BJ (cell line): ENCODE data around the gene AGBL4. TPM values are rescaled to one million over a fixed set of nuclear protein-coding genes. Genes with fewer than 3 reads are reported as not detected.

ENCODE experiments used
- CTCF ChIA-PET: fragments of 350-600 bp; formaldehyde crosslinking; extraction: SDS; loops from one replicate; lab custom pipeline; 2021; ENCODE audit warnings: antibody characterized with exemption, inconsistent platforms; lab: Yijun Ruan, JAX
- POLR2A ChIA-PET: fragments of 300-600 bp; sonication (Branson Sonifier 250); formaldehyde crosslinking; extraction: SDS; loops from one replicate; lab custom pipeline; 2021; ENCODE audit warnings: antibody characterized with exemption; lab: Charles Lee
- DNase-seq: peaks from one replicate; pipeline ENCODE4 v3.0.0-alpha.2; 2011; ENCODE audit warnings: low read depth
- H3K27me3 ChIP-seq: 2 replicates; pipeline ENCODE4 v1.6.0; 2011; ENCODE audit warnings: low read length; ENCODE audit not compliant: control insufficient read depth, insufficient read depth
- H3K36me3 ChIP-seq: 2 replicates; pipeline ENCODE4 v1.5.1; 2011; ENCODE audit warnings: low read length; ENCODE audit not compliant: control insufficient read depth, insufficient read depth
- H3K4me3 ChIP-seq: 2 replicates; pipeline ENCODE4 v1.5.1; 2011; ENCODE audit warnings: low read depth, mild to moderate bottlenecking, control low read depth, low read length
- polyA plus RNA-seq: library from polyadenylated mRNA; depleted of rRNA; stranded (reverse); fragments of >200 nt; gene quantifications from 2 replicates; pipeline ENCODE4 v1.2.3, GENCODE V29; 2011
- TF ChIP-seq, protein P1 (sequence below): IDR thresholded peaks from 2 replicates; pipeline ENCODE4 v1.5.1; 2011; ENCODE audit warnings: low read depth, mild to moderate bottlenecking, control low read depth, inconsistent platforms, low read length, moderate library complexity; ENCODE audit not compliant: insufficient read depth

AGBL4 gene
- polyA plus RNA-seq, 1 experiment = not detected

GRCh38 chr1:48932366-48932765, 1091.4 kb downstream of the AGBL4 start:
- ChIA-PET POLR2A (no interaction called here), CTCF (interaction anchor here (1.0 to 1.5 kb wide), 2 partner anchors 8 to 16 kb away, joined by 3 to 4 read pairs; no protein-coding TSS in a partner anchor)
- TF ChIP-seq, protein P1, sequence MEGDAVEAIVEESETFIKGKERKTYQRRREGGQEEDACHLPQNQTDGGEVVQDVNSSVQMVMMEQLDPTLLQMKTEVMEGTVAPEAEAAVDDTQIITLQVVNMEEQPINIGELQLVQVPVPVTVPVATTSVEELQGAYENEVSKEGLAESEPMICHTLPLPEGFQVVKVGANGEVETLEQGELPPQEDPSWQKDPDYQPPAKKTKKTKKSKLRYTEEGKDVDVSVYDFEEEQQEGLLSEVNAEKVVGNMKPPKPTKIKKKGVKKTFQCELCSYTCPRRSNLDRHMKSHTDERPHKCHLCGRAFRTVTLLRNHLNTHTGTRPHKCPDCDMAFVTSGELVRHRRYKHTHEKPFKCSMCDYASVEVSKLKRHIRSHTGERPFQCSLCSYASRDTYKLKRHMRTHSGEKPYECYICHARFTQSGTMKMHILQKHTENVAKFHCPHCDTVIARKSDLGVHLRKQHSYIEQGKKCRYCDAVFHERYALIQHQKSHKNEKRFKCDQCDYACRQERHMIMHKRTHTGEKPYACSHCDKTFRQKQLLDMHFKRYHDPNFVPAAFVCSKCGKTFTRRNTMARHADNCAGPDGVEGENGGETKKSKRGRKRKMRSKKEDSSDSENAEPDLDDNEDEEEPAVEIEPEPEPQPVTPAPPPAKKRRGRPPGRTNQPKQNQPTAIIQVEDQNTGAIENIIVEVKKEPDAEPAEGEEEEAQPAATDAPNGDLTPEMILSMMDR = no peak
- Histone ChIP-seq H3K4me3 (no peak overlapping the region), H3K27me3 (no peaks in the 10 kb centered on the region), H3K36me3 (no peaks in the 10 kb centered on the region)
- DNase-seq = no peak

DNA sequence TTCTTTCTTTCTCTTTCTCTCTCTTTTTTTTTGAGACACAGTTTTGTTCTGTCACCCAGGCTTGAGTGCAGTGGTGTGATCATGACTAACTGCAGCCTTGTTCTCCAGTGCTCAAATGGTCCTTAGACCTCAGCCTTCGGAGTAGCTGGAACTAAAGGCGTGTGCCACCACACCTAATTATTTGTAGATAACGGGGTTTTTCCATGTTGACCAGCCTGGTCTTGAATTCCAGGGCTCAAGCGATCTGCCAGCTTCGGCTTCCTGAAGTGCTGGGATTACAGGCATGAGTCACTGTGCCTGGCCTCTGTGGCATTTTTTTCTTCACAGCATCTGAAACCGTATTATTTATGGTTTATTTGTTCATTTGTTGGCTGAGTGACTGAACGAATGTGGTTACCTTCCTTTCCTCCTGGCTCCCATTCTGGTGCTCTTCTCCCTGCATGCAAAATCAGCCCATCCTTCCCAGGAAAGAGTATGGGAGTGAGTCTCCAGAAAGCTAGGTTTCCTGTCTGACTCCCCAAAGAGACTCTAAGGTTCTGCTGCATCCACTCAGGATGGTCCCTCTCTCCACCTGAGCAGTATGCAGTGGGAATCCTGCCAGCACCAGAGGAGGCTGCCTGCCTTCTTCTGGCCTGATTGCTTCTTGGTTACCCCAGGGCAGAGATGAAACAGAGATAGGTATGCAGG, 1092.1 kb downstream of the AGBL4 start:
- no peak for DNase-seq
- ChIA-PET POLR2A (no interaction called here), CTCF (interaction anchor here (1.0 to 1.5 kb wide), 2 partner anchors 9 to 16 kb away, joined by 3 to 4 read pairs; no protein-coding TSS in a partner anchor)
- no peak overlapping the region for H3K4me3 ChIP-seq
- TF ChIP-seq, protein P1 = no peak
- H3K27me3 ChIP-seq = no peaks in the 10 kb centered on the region
- no peaks in the 10 kb centered on the region for H3K36me3 ChIP-seq

DNA sequence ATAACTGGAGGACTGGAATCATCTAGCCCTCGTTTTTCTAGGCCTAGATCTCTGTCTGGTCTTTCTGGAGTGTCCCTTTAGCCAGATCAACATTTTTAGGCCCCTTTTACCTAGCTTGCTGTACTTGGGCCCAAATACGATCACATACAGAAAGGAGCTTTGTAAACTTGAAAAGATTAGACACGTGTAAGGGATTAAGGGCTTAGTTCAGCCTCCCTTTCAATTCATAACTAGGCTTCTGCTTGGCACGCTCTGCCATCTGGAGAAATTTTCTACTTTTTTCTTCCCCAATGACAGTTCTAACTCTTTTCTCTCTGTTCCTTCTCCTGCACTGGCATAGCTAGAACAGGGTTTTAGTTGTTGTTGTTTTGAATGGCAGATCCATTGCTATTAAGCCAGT, 1093.7 kb downstream of the AGBL4 start:
- ChIA-PET POLR2A (interaction anchor here (0.8 kb wide), 1 partner anchor 19 kb away, joined by 7 read pairs; no protein-coding TSS in a partner anchor), CTCF (no interaction called here)
- no peaks in the 10 kb centered on the region for H3K36me3 ChIP-seq
- no peaks in the 10 kb centered on the region for H3K27me3 ChIP-seq
- DNase-seq = no peak
- TF ChIP-seq, protein P1 = no peak
- no peak overlapping the region for H3K4me3 ChIP-seq

DNA sequence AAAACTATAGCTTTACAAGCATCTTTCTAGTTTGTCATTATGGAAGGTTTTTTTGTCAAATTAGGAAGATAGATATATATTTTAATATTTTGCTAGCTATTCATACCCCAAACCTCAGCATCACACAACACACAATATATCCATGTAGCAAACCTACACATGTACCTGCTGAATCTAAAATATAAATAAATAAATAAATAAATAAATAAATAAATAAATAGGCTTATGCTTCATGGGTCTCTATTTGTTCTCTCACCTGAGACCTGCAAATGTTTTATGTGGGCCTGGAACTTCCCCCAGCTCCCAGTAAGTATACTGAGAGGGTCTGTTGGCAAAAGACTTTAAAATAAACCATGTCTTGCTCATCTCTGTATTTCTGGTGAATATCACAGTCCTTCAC, 1099.7 kb downstream of the AGBL4 start:
- no peak for DNase-seq
- TF ChIP-seq, protein P1 = no peak
- POLR2A ChIA-PET = no interaction called here
- no peak overlapping the region for H3K4me3 ChIP-seq
- CTCF ChIA-PET = no interaction called here
- no peaks in the 10 kb centered on the region for H3K36me3 ChIP-seq
- no peaks in the 10 kb centered on the region for H3K27me3 ChIP-seq

DNA sequence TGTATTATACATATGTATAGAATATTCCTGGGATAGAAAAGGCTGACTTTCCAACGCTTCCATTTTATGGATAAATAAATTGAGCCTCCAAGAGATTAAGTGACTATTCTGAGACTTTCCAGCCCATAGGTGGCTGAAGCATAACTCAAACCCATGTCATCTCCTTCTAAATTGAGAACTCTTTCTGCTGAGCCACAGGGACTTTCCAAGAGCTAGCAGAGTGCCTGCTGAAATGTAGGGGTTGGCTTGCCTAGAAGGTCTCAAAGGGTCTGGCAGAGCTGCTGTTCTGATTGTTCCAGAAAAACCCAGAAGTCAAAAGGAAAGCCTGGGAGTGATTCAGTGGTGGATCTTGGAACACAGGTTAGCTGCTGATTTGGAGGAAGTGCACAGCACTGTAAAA, 1100.6 kb downstream of the AGBL4 start:
- POLR2A ChIA-PET = no interaction called here
- TF ChIP-seq, protein P1 = no peak
- CTCF ChIA-PET = no interaction called here
- Histone ChIP-seq H3K36me3 (no peaks in the 10 kb centered on the region), H3K4me3 (no peak overlapping the region), H3K27me3 (no peaks in the 10 kb centered on the region)
- no peak for DNase-seq
